Activated CD4-positive, alpha-beta T cell treated with anti-CD3 and anti-CD28 coated beads for 24 hours (primary cell): ENCODE measurements around the gene WARS2.

Source experiments
- DNase-seq, 2 donors: peaks; one replicate each; pipeline ENCODE4 v3.0.0-alpha.2; 2020; ENCODE audit warnings: low read depth in 2 of 2

The WARS2 gene

GRCh38 chr1:119026956-119027355 lies 113.5 kb downstream of the WARS2 start:
- DNase-seq, result no peak

GRCh38 chr1:119015547-119015946 lies 124.9 kb downstream of the WARS2 start:
- no peak for DNase-seq

GRCh38 chr1:119012383-119012782 lies 128.1 kb downstream of the WARS2 start:
- DNase-seq, result no peak

- DNase-seq, result no peak
Measured at GRCh38 chr1:119011706-119012105, 128.7 kb downstream of the WARS2 start.

GRCh38 chr1:119011116-119011515 lies 129.3 kb downstream of the WARS2 start:
- DNase-seq, result no peak

- DNase-seq, result no peak
Measured at GRCh38 chr1:119010201-119010600, 130.3 kb downstream of the WARS2 start.

GRCh38 chr1:119009312-119009655 lies 131.2 kb downstream of the WARS2 start:
- no peak for DNase-seq

GRCh38 chr1:119008483-119009311 lies 131.8 kb downstream of the WARS2 start:
- no peak for DNase-seq

- DNase-seq, result no peak
Measured at GRCh38 chr1:119007670-119008482, 132.6 kb downstream of the WARS2 start.

- no peak for DNase-seq
Measured at GRCh38 chr1:119007339-119007669, 133.1 kb downstream of the WARS2 start.

GRCh38 chr1:119006406-119007279 lies 133.8 kb downstream of the WARS2 start:
- no peak for DNase-seq

- no peak for DNase-seq
Measured at GRCh38 chr1:119005724-119006405, 134.6 kb downstream of the WARS2 start.

- DNase-seq, result no peak
Measured at GRCh38 chr1:119004781-119005180, 135.7 kb downstream of the WARS2 start.

GRCh38 chr1:119004129-119004527 lies 136.3 kb downstream of the WARS2 start:
- no peak for DNase-seq

- no peak for DNase-seq
Measured at GRCh38 chr1:119003413-119004128, 136.9 kb downstream of the WARS2 start.

- no peak for DNase-seq
Measured at GRCh38 chr1:119002028-119002686, 138.3 kb downstream of the WARS2 start.

GRCh38 chr1:119001181-119002027 lies 139.0 kb downstream of the WARS2 start:
- DNase-seq, result no peak

- no peak for DNase-seq
Measured at GRCh38 chr1:119000371-119001180, 139.9 kb downstream of the WARS2 start.
